HG03097 (cell line): ENCODE results near the gene SARNP.
A peak's percentile ranks its signal among the peaks of the same experiment; 100 is the strongest.

Experiments used
- ATAC-seq: cut with Tn5 transposase; IDR thresholded peaks from one replicate; pipeline ENCODE4 v1.9.1; 2021; ENCODE audit not compliant: unreplicated experiment, low FRiP score

SARNP gene

GRCh38 chr12:55745361-55746173 lies 72.0 kb downstream of the SARNP start:
- no peak for ATAC-seq

GRCh38 chr12:55744340-55745030 lies 73.0 kb downstream of the SARNP start:
- ATAC-seq: no peak

DNA sequence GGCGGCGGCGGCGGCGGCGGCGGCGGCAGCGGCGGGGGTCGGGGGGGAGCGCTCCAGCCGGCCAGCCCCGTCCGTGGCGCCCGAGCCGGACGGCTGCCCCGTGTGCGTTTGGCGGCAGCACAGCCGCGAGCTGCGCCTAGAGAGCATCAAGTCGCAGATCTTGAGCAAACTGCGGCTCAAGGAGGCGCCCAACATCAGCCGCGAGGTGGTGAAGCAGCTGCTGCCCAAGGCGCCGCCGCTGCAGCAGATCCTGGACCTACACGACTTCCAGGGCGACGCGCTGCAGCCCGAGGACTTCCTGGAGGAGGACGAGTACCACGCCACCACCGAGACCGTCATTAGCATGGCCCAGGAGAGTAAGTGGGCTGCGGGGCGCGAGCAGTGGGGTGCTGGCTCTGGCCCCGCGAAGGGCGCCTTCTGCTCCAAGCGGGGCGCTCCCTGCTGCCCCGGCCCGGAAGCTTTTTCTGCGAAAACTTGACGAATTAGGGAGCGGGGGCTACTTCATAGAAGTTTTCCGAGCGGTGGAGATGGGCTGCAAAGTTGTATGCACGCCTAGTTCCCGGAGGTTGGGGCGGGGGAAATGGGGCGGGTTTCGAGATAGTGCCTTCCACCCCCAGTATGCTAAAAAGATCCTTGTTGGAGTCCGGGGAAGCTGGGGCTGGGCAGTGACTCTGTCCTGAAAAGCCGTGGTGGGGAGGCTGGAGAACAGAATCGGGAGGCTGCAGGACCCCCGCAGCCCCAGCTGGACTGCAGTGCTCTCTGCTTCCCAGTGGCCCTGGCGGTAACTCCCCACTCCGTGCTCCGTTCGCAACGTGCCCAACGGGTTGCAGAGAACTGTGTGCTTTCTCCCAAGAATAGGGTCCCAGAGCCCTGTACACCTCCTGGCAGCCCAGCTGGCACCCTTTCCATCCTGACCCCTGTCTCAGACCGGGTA lies 73.9 kb downstream of the SARNP start:
- no peak for ATAC-seq

DNA sequence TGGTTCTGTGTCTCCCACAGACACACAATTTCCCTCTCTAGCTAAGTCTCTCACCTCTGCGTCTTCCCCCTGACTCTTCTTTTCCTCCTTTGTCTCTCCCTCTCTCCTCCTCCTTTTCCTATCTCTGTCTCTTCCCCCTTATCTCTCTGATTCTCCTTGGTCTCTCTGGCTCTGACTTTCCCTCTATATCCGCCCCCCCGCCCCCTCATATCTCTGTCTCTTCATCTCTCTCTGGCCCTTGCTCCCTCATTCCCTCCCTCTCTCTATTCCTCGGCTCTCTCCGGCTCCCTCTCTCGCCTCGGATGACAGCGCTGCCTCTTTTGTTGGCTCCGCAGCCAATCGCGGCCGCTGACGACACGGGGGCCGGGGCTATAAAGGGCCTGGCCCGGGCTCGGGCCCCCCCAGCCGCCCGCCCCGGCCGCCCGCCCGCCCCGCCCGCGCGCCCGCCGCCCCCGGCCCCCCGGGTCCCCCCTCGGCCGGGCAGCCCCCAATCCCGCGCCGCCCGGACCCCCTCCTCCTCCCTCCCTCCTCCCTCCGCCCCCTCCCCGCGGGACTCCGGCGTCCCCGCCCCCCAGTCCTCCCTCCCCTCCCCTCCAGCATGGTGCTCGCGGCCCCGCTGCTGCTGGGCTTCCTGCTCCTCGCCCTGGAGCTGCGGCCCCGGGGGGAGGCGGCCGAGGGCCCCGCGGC lies 74.7 kb downstream of the SARNP start, which contains the start of gene GDF11:
GDF11 (plus strand) TSS at position 404 of the 687 bp plus-strand sequence; CDS start at position 599, 195 bp downstream.
- no peak for ATAC-seq

- no peak for ATAC-seq
These were observed 75.4 kb downstream of the SARNP start for GRCh38 chr12:55741931-55742680.

- ATAC-seq: no peak
These were observed 78.5 kb downstream of the SARNP start for GRCh38 chr12:55739025-55739378.

GRCh38 chr12:55738123-55739024 lies 79.2 kb downstream of the SARNP start:
- ATAC-seq: peak; percentile 71

GRCh38 chr12:55737581-55738122 lies 79.9 kb downstream of the SARNP start:
- ATAC-seq: no peak

DNA sequence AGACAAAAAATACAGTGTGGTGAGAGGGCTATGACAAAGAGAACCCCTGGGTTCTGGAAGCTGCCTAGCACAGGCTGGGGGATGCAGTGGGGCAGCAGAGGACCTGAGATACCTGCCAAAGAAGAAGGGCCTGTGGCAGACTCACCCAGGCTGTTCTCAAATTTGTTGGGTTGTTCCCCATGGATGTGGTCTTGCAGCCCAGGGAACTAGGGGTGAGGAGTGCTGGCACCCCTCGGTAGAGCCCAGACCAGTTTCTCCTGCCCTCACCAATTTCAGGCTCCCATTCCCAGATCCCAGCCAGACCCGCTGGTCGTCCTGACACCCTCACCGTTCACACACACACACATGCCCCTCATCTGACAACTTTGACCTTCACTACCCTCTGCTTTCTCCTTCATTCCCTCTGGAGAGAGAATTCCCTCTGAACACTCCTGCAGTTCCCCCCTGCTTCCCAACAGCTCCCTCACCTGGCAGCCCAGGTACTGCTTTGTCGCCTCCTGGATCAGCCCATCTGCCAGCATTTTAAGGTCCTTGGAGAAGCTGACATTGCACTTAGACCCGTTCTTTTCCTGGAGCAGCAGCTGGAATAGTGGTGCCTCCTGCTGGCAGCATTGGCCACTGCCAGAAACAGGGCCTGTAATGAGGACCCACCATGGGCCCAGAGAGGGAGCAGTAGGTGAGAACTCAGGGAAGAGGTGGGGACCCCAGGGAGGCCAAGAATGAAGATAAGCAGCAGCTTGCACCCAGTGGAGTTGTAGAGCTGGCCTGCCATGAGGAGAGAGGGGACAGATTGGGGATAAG lies 80.5 kb downstream of the SARNP start:
- no peak for ATAC-seq

DNA sequence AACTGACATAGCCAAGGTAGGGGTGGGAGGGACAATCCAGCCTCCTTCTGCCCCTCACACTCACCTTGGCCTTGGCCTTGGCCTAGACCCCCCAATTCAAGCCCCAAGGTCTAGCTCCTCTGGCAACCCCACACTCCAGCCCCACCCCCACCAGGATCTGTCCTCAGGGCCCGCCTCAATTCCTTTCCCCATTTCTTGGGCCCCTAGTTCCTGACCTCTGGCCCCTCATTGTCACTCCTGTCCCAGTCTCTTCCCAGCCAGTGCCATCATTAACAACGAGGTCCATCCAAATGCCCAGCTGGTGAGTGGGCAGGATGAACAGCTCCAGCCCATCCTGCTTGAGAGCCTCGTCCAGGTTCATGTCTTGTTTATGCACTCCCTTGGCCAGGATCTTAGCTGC lies 81.4 kb downstream of the SARNP start:
- ATAC-seq: no peak

DNA sequence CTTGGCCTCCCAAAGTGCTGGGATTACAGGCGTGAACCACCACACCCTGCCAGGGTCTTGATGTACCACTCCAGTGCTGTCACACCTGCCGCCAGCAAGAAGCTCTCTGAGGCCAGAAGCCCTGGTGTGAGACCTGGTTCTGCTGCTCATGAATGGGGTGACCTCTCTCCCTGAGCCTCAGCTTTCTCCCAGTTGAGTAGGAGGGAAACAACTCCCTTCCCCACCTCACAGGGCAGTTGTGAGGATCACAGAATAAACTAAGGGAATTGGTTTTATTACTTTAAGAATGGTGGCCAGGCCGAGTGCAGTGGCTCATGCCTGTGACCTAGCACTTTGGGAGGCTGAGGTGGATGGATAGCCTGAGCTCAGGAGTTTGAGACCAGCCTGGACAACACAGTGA lies 82.9 kb downstream of the SARNP start:
- no peak for ATAC-seq

GRCh38 chr12:55733858-55734257 lies 83.7 kb downstream of the SARNP start:
- no peak for ATAC-seq

DNA sequence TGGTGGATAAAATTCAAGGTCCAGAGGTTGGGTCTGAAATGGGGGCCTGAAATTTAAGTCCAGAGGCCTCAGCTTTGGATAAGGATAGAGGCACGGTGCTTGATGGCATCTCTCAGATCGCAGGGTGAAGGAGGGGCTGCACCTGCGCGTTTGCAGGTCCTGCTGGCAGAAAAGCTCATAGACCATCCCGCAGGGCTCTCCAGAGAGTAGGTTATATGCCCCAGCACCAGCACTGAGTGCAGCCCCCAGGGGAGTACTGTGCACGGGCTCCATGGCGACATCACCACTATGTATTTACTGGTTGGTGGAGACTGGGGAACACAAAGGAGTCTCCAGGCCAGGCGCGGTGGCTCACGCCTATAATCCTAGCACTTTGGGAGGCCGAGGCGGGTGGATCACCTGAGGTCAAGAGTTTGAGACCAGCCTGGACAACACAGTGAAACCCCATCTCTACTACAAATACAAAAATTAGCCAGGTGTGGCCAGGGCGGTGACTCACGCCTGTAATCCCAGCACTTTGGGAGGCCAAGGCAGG lies 84.4 kb downstream of the SARNP start:
- ATAC-seq: no peak

DNA sequence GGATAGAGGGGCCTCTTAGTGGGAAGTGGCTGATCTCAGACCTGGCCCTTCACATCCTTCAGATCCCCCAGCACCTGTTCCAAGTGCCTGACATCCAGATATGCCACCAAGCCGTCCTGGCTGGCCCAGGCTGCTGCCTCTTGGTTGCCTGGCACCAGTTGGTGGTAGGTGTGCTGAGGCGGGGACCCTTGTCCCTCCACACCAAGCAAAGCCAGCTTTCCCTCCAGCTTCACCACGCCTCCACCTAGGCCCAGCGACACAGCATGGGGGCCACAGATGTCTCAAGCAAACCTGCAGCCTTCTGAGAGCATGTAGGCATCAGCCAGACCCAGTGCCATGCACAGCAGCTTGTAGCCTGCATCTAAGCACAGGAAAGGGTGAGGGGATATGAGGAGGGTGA lies 85.2 kb downstream of the SARNP start:
- no peak for ATAC-seq

- ATAC-seq: peak; percentile 37
These were observed 87.4 kb downstream of the SARNP start for GRCh38 chr12:55729819-55730818.
